ENCODE results near the gene ITGB8.

ITGB8 gene

GRCh38 chr7:20352573-20353306 lies 22.0 kb downstream of the ITGB8 start:
- Histone ChIP-seq H3K79me2 (ENCODE audit: control insufficient read depth, insufficient read depth, low read length, unreplicated experiment) (no peaks in the 10 kb centered on the region), H2AFZ (ENCODE audit: low read length, unreplicated experiment) (no peak overlapping the region), H3K36me3 (ENCODE audit: insufficient read depth, low read length) (no peaks in the 10 kb centered on the region), H3K27ac (ENCODE audit: low read depth, low read length) (peak overlapping the region; percentile 92), H3K4me1 (ENCODE audit: control insufficient read depth, insufficient read depth, low read length, unreplicated experiment) (peaks cover 24% of the 10 kb centered on the region), H3K4me3 (ENCODE audit: low read depth, low read length) (peak overlapping the region; percentile 51), H3K27me3 (ENCODE audit: insufficient read depth, low read length) (no peaks in the 10 kb centered on the region)

GRCh38 chr7:20354610-20355528 lies 24.2 kb downstream of the ITGB8 start:
- no peak overlapping the region for H3K4me3 ChIP-seq (ENCODE audit: low read depth, low read length)
- H3K27me3 ChIP-seq (ENCODE audit: insufficient read depth, low read length) = no peaks in the 10 kb centered on the region
- H2AFZ ChIP-seq (ENCODE audit: low read length, unreplicated experiment) = no peak overlapping the region
- H3K36me3 ChIP-seq (ENCODE audit: insufficient read depth, low read length) = no peaks in the 10 kb centered on the region
- no peak overlapping the region for H3K27ac ChIP-seq (ENCODE audit: low read depth, low read length)
- H3K79me2 ChIP-seq (ENCODE audit: control insufficient read depth, insufficient read depth, low read length, unreplicated experiment) = no peaks in the 10 kb centered on the region
- H3K4me1 ChIP-seq (ENCODE audit: control insufficient read depth, insufficient read depth, low read length, unreplicated experiment) = peaks cover 24% of the 10 kb centered on the region

- Histone ChIP-seq H3K27me3 (ENCODE audit: insufficient read depth, low read length) (no peaks in the 10 kb centered on the region), H3K79me2 (ENCODE audit: control insufficient read depth, insufficient read depth, low read length, unreplicated experiment) (no peaks in the 10 kb centered on the region), H3K36me3 (ENCODE audit: insufficient read depth, low read length) (no peaks in the 10 kb centered on the region), H3K4me3 (ENCODE audit: low read depth, low read length) (no peak overlapping the region), H3K4me1 (ENCODE audit: control insufficient read depth, insufficient read depth, low read length, unreplicated experiment) (peaks cover 3% of the 10 kb centered on the region), H3K27ac (ENCODE audit: low read depth, low read length) (no peak overlapping the region), H2AFZ (ENCODE audit: low read length, unreplicated experiment) (no peak overlapping the region)
Measured at GRCh38 chr7:20358106-20358505, 27.4 kb downstream of the ITGB8 start.

- Histone ChIP-seq H3K79me2 (ENCODE audit: control insufficient read depth, insufficient read depth, low read length, unreplicated experiment) (no peaks in the 10 kb centered on the region), H3K4me3 (ENCODE audit: low read depth, low read length) (no peak overlapping the region), H2AFZ (ENCODE audit: low read length, unreplicated experiment) (no peak overlapping the region), H3K4me1 (ENCODE audit: control insufficient read depth, insufficient read depth, low read length, unreplicated experiment) (peaks cover 3% of the 10 kb centered on the region), H3K27ac (ENCODE audit: low read depth, low read length) (no peak overlapping the region), H3K27me3 (ENCODE audit: insufficient read depth, low read length) (no peaks in the 10 kb centered on the region), H3K36me3 (ENCODE audit: insufficient read depth, low read length) (no peaks in the 10 kb centered on the region)
Measured at GRCh38 chr7:20358762-20359282, 28.1 kb downstream of the ITGB8 start.

GRCh38 chr7:20359341-20359963 lies 28.8 kb downstream of the ITGB8 start:
- Histone ChIP-seq H3K4me1 (ENCODE audit: control insufficient read depth, insufficient read depth, low read length, unreplicated experiment) (peaks cover 3% of the 10 kb centered on the region), H3K27me3 (ENCODE audit: insufficient read depth, low read length) (no peaks in the 10 kb centered on the region), H3K4me3 (ENCODE audit: low read depth, low read length) (no peak overlapping the region)

GRCh38 chr7:20362574-20363253 lies 32.0 kb downstream of the ITGB8 start:
- Histone ChIP-seq H3K4me3 (ENCODE audit: low read depth, low read length) (no peak overlapping the region), H3K27ac (ENCODE audit: low read depth, low read length) (no peak overlapping the region), H3K79me2 (ENCODE audit: control insufficient read depth, insufficient read depth, low read length, unreplicated experiment) (no peaks in the 10 kb centered on the region), H2AFZ (ENCODE audit: low read length, unreplicated experiment) (no peak overlapping the region), H3K36me3 (ENCODE audit: insufficient read depth, low read length) (no peaks in the 10 kb centered on the region), H3K27me3 (ENCODE audit: insufficient read depth, low read length) (no peaks in the 10 kb centered on the region), H3K4me1 (ENCODE audit: control insufficient read depth, insufficient read depth, low read length, unreplicated experiment) (peaks cover 3% of the 10 kb centered on the region)

More at GRCh38 chr7:20359341-20359963, 28.8 kb downstream of the ITGB8 start:
- no peaks in the 10 kb centered on the region for H3K36me3 ChIP-seq (ENCODE audit: insufficient read depth, low read length)
- H3K27ac ChIP-seq (ENCODE audit: low read depth, low read length) = no peak overlapping the region
- H2AFZ ChIP-seq (ENCODE audit: low read length, unreplicated experiment) = no peak overlapping the region
- no peaks in the 10 kb centered on the region for H3K79me2 ChIP-seq (ENCODE audit: control insufficient read depth, insufficient read depth, low read length, unreplicated experiment)

- no peaks in the 10 kb centered on the region for H3K79me2 ChIP-seq (ENCODE audit: control insufficient read depth, insufficient read depth, low read length, unreplicated experiment)
- H3K4me3 ChIP-seq (ENCODE audit: low read depth, low read length) = no peak overlapping the region
- no peaks in the 10 kb centered on the region for H3K36me3 ChIP-seq (ENCODE audit: insufficient read depth, low read length)
- no peaks in the 10 kb centered on the region for H3K27me3 ChIP-seq (ENCODE audit: insufficient read depth, low read length)
- no peak overlapping the region for H3K27ac ChIP-seq (ENCODE audit: low read depth, low read length)
- H3K4me1 ChIP-seq (ENCODE audit: control insufficient read depth, insufficient read depth, low read length, unreplicated experiment) = peaks cover 3% of the 10 kb centered on the region
- no peak overlapping the region for H2AFZ ChIP-seq (ENCODE audit: low read length, unreplicated experiment)
Measured at GRCh38 chr7:20364571-20365196, 34.0 kb downstream of the ITGB8 start.

GRCh38 chr7:20365486-20365885 lies 34.8 kb downstream of the ITGB8 start:
- no peaks in the 10 kb centered on the region for H3K27me3 ChIP-seq (ENCODE audit: insufficient read depth, low read length)
- no peak overlapping the region for H3K27ac ChIP-seq (ENCODE audit: low read depth, low read length)
- peaks cover 3% of the 10 kb centered on the region for H3K4me1 ChIP-seq (ENCODE audit: control insufficient read depth, insufficient read depth, low read length, unreplicated experiment)
- no peak overlapping the region for H3K4me3 ChIP-seq (ENCODE audit: low read depth, low read length)
- no peak overlapping the region for H2AFZ ChIP-seq (ENCODE audit: low read length, unreplicated experiment)
- H3K79me2 ChIP-seq (ENCODE audit: control insufficient read depth, insufficient read depth, low read length, unreplicated experiment) = no peaks in the 10 kb centered on the region
- H3K36me3 ChIP-seq (ENCODE audit: insufficient read depth, low read length) = no peaks in the 10 kb centered on the region

GRCh38 chr7:20374399-20374798 lies 43.7 kb downstream of the ITGB8 start:
- Histone ChIP-seq H3K4me1 (ENCODE audit: control insufficient read depth, insufficient read depth, low read length, unreplicated experiment) (no peaks in the 10 kb centered on the region), H3K79me2 (ENCODE audit: control insufficient read depth, insufficient read depth, low read length, unreplicated experiment) (no peaks in the 10 kb centered on the region), H3K4me3 (ENCODE audit: low read depth, low read length) (no peak overlapping the region), H3K36me3 (ENCODE audit: insufficient read depth, low read length) (no peaks in the 10 kb centered on the region), H2AFZ (ENCODE audit: low read length, unreplicated experiment) (no peak overlapping the region), H3K27ac (ENCODE audit: low read depth, low read length) (no peak overlapping the region), H3K27me3 (ENCODE audit: insufficient read depth, low read length) (no peaks in the 10 kb centered on the region)

GRCh38 chr7:20376796-20377195 lies 46.1 kb downstream of the ITGB8 start:
- Histone ChIP-seq H3K4me1 (ENCODE audit: control insufficient read depth, insufficient read depth, low read length, unreplicated experiment) (no peaks in the 10 kb centered on the region), H3K36me3 (ENCODE audit: insufficient read depth, low read length) (no peaks in the 10 kb centered on the region; the same call in 1 of the 2 replicates), H3K4me3 (ENCODE audit: low read depth, low read length) (no peak overlapping the region), H3K27me3 (ENCODE audit: insufficient read depth, low read length) (no peaks in the 10 kb centered on the region), H3K79me2 (ENCODE audit: control insufficient read depth, insufficient read depth, low read length, unreplicated experiment) (no peaks in the 10 kb centered on the region), H2AFZ (ENCODE audit: low read length, unreplicated experiment) (no peak overlapping the region), H3K27ac (ENCODE audit: low read depth, low read length) (no peak overlapping the region)
